Neutrophil (primary cell): Measurements from ENCODE around the gene ATP2C2.

ENCODE experiments used
- H3K27ac ChIP-seq: fragments of 200-600 bp; sonication (generic); 2 replicates; pipeline ENCODE4 v1.5.1; 2016; ENCODE audit warnings: mild to moderate bottlenecking, moderate library complexity
- H3K27me3 ChIP-seq: fragments of 200-600 bp; sonication (generic); 2 replicates; pipeline ENCODE4 v1.6.0; 2016; ENCODE audit warnings: mild to moderate bottlenecking
- H3K36me3 ChIP-seq: fragments of 200-600 bp; sonication (generic); 2 replicates; pipeline ENCODE4 v1.5.1; 2017
- H3K4me1 ChIP-seq, 2 experiments: fragments of 200-600 bp in 1 of 2; sonication (generic) in 1 of 2; 1 replicate in 1 of 2; 2 replicates in 1 of 2; pipeline versions ENCODE4 v1.5.1 to v1.6.1; 2013 to 2016; ENCODE audit warnings: low read depth in 1 of 2, low read length in 1 of 2, mild to moderate bottlenecking in 1 of 2, moderate library complexity in 1 of 2; ENCODE audit not compliant: control insufficient read depth in 1 of 2, insufficient read depth in 1 of 2
- H3K4me3 ChIP-seq, 2 experiments: fragments of 200-600 bp in 1 of 2; sonication (generic) in 1 of 2; 1 replicate in 1 of 2; 2 replicates in 1 of 2; pipeline ENCODE4 v1.5.1; 2013 to 2016; ENCODE audit warnings: low read depth in 1 of 2, low read length in 1 of 2, mild to moderate bottlenecking in 1 of 2, moderate library complexity in 1 of 2
- H3K9me3 ChIP-seq: fragments of 200-600 bp; sonication (generic); 2 replicates; pipeline ENCODE4 v1.5.1; 2016
- TF ChIP-seq, protein P1 (sequence below): fragments of 200-600 bp; sonication (generic); IDR thresholded peaks from 2 replicates; pipeline ENCODE4 v1.5.1; 2016; ENCODE audit warnings: antibody characterized with exemption

ATP2C2 gene

DNA sequence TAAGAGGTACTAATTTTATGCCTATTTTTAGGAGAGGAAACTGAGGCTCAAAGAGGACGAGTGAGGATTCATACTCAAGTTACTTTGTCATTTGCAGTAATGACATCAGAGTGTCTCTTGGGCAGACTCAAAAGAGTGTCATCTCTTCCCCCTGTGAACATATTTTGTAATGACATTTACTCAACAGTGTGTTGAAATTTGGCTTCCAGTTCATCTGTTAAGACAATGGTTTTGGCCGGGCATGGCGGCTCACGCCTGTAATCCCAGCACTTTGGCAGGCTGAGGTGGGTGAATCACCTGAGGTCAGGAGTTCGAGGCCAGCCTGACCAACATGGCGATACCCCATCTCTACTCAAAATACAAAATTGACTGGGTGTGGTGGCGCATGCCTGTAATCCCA lies 44.7 kb upstream of the ATP2C2 start:
- TF ChIP-seq, protein P1, sequence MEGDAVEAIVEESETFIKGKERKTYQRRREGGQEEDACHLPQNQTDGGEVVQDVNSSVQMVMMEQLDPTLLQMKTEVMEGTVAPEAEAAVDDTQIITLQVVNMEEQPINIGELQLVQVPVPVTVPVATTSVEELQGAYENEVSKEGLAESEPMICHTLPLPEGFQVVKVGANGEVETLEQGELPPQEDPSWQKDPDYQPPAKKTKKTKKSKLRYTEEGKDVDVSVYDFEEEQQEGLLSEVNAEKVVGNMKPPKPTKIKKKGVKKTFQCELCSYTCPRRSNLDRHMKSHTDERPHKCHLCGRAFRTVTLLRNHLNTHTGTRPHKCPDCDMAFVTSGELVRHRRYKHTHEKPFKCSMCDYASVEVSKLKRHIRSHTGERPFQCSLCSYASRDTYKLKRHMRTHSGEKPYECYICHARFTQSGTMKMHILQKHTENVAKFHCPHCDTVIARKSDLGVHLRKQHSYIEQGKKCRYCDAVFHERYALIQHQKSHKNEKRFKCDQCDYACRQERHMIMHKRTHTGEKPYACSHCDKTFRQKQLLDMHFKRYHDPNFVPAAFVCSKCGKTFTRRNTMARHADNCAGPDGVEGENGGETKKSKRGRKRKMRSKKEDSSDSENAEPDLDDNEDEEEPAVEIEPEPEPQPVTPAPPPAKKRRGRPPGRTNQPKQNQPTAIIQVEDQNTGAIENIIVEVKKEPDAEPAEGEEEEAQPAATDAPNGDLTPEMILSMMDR: no peak
- Histone ChIP-seq H3K9me3 (no peaks in the 10 kb centered on the region), H3K27me3 (no peaks in the 10 kb centered on the region), H3K4me1 (peaks cover 27 to 34% of the 10 kb centered on the region in 2 experiments), H3K27ac (peak overlapping the region; percentile 67), H3K4me3 (no peak overlapping the region), H3K36me3 (no peaks in the 10 kb centered on the region)

DNA sequence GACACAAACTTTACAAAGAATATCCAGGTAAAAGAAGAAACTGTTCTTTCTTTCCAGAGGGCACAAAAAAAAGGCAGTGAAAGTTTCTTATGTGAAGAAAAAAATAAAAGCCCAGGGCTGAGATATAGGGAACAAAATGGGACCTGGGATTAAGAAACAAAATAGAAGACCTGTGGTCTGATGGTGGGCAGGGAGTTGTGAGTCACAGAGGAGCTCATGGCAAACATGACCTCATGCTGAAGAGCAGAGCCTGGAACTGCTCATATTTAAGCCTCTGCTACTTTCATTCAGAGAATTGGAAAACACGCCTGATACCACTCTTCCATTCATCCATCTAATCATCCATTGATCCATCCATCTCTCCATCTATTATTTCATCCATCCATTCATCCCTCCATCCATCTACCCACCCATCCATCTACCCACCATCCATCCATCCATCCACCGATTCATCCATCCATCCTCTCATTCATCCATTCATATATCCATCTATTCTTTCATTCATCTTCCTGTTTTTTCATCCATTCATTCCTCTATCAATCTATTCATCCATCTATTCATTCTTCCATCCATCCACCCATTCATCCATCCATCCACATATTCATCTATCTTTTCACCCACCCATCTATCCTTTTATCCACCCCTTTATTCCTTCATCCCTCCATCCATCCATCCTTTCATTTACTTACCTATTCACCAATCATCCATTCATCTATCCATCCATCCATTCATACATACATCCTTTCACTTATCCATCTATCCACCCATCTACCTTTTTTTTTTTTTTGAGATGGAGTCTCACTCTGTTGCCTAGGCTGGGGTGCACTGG lies 43.7 kb upstream of the ATP2C2 start:
- H3K36me3 ChIP-seq: no peaks in the 10 kb centered on the region
- peaks cover 27 to 34% of the 10 kb centered on the region in 2 experiments for H3K4me1 ChIP-seq
- H3K9me3 ChIP-seq: no peaks in the 10 kb centered on the region
- no peak overlapping the region for H3K27ac ChIP-seq
- H3K27me3 ChIP-seq: no peaks in the 10 kb centered on the region
- TF ChIP-seq, protein P1: no peak
- H3K4me3 ChIP-seq: no peak overlapping the region

DNA sequence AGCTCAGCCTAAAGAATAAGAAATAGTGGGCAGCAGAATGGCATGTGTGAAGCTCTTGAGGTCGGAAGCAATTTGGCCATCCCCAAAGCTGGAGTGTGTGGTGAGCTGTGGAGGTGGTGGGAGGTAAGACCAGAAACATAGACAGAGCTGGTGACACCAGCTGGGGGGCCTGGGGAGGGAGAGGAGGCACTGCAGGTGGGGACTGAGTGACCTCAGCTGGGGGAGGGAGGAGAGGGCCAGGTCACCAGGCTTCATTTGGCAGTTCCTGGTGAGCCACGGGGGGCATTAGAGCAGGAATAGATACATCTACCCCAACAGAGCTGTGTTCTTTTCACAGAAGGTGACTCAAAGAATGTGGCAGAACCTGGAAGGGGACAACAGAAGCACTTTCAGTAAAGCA lies 41.8 kb upstream of the ATP2C2 start:
- TF ChIP-seq, protein P1: no peak
- Histone ChIP-seq H3K4me1 (peaks cover 25 to 31% of the 10 kb centered on the region in 2 experiments), H3K4me3 (no peak overlapping the region), H3K27me3 (no peaks in the 10 kb centered on the region), H3K27ac (no peak overlapping the region), H3K36me3 (no peaks in the 10 kb centered on the region), H3K9me3 (no peaks in the 10 kb centered on the region)

DNA sequence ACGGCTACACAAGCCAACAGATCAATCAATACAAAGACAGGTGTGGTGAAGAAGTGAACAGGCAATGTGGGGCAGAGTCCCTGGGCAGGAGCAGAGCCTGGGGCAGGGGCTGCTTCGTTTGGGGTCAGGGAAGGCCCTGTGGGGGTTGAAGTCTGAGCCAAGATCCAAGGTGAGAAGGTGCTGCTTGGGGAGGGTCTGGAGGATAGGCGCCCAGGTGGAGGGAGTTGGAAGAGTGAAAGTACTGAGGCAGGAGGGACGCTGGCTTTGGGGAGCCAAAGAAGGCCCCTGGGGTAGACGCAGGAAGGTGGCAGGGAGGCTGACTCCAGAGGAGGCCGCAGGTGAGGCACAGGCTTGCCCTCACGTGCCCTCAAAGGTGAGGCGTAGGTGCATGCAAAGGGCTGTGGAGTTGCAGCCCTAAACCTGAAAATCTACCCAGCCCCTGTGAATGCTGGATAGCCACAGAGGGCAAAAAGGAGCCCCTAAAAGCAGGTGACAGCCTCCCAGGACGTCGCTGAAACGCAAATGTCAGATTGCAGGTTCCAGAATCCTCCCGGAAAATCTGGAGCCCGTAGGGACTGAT lies 40.3 kb upstream of the ATP2C2 start:
- peaks cover 12 to 17% of the 10 kb centered on the region in 2 experiments for H3K4me1 ChIP-seq
- H3K4me3 ChIP-seq: no peak overlapping the region
- TF ChIP-seq, protein P1: no peak

DNA sequence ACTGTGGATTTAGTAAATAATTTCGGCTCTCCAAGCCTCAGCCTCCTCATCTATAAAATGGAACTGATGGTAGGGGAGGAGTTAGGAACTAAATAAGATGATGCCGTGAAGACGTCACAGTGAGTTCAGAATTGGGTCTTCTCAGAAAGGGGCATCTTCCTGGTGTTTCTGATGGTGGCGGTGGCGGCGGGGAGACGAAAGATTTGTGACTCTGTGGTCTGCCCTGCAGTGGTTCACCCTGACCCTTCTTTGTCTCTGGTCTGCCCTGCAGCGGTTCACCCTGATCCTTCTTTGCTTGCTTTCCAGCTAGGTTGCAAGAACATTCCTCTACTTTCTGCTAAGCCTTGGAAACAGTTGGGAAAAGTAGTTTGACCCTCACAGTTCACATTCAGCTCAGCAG lies 39.3 kb upstream of the ATP2C2 start:
- Histone ChIP-seq H3K27me3 (no peaks in the 10 kb centered on the region), H3K4me3 (no peak overlapping the region), H3K4me1 (peaks cover 2 to 10% of the 10 kb centered on the region in 2 experiments), H3K36me3 (no peaks in the 10 kb centered on the region), H3K9me3 (no peaks in the 10 kb centered on the region), H3K27ac (no peak overlapping the region)
- TF ChIP-seq, protein P1: no peak

More for the DNA sequence above, 40.3 kb upstream of the ATP2C2 start:
- Histone ChIP-seq H3K27me3 (no peaks in the 10 kb centered on the region), H3K36me3 (no peaks in the 10 kb centered on the region), H3K27ac (no peak overlapping the region), H3K9me3 (no peaks in the 10 kb centered on the region)
